Inflammatory macrophage treated with lipopolysaccharide for 1 hour (primary cell): ENCODE measurements around the gene PRKCB.
"Not testable (repeated sequence)": the region's sequence is repeated elsewhere in the genome, so short reads cannot be mapped to it uniquely, and the experiment has no call there.

Experiments
- DNase-seq, 2 donors: peaks; one replicate each; pipeline ENCODE4 v3.0.0-alpha.2; 2020 to 2022

PRKCB gene

DNA sequence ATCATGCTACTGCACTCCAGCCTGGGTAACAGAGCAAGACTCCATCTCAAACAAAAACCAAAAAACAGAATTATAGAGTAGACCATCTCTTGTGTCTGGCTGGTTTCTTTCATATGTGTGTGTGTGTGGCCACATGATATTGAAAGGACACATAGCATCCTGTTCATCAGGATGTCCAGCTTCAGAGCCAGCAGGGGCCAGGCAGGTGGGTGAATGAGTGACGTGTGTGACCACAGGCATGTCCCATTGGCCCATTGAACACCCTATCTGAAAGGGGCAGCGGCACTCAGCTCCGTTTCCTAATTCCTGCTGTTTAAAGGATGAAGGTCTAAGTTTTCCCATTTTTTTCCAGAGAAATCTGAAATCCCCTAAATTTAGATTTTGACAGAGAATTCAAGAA is 174.2 kb downstream of the PRKCB start:
- DNase-seq, result no peak

DNA sequence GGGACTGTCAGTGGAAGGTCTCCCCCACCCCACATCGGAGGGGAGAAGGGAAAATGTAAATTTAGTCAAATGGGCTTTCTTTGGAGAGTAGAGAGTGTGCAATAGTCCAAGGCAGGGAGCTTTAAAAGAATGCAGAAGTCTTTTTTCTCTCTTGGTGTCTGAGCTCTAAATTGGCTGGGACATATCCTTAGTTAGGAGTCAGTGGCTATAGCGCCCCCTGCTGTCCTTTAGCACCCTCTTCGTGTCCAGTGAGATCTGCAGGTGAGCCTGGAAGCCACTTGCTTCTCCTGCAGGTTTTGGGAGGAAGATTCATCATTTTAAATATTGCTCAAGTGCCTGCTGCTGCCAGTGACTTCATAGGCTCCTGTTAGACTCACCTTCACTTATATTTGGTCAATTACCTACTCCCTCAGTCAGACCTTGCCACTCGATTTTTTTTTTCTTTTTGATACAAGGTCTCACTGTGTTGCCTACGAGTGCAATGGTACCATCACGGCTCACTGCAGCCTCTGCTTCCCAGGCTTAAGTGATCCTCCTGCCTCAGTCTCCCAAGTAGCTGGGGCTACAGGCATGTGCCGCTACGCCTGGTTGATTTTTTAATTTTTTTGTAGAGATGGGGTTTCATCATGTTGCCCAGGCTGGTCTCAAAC is 174.8 kb downstream of the PRKCB start:
- peak; percentile 87 to 96 for DNase-seq

DNA sequence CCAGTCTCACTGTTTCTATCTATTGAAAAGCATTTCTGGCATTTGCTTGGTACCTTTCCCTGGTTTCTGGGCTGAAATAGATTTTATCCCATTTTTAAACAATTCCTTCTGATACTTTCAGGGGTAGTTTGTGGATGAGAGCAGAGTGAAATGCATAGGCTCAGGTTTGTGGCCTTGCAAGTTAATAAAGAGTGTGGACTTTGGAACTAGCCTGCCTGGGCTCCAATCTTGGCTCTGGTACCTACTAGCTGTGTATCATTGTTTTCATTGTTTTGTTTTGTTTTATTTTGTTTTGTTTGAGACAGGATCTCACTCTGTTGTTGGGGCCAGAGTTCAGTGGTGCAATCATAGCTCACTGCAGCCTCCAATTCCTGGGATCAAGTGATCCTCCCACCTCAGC is 175.5 kb downstream of the PRKCB start:
- no peak for DNase-seq

DNA sequence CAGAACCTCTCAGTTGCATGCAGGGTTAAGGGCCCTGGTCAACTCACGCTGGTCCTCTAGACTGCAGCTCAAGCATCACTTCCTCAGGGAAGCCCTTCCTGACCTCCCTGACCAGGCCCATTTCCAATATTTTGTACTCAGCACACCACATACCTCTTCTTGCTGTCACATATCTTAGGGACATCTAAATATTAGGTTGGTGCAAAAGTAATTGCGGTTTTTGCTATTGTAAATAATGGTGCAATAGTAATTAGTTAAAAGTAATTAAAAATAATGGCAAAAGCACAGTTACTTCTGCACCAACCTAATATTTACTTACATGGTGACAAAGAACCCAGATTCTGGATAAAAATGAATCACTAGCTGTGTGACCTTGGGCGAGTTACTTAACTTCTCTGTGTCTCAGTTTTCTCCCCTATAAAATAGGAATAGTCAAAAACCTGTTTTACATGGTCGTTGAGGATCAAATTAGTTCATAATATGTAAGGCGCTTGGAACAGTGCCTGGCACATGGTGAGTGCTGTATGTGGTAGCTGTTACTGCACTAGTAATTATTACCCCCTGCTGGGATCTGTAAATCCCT is 177.4 kb downstream of the PRKCB start:
- DNase-seq, result no peak

DNA sequence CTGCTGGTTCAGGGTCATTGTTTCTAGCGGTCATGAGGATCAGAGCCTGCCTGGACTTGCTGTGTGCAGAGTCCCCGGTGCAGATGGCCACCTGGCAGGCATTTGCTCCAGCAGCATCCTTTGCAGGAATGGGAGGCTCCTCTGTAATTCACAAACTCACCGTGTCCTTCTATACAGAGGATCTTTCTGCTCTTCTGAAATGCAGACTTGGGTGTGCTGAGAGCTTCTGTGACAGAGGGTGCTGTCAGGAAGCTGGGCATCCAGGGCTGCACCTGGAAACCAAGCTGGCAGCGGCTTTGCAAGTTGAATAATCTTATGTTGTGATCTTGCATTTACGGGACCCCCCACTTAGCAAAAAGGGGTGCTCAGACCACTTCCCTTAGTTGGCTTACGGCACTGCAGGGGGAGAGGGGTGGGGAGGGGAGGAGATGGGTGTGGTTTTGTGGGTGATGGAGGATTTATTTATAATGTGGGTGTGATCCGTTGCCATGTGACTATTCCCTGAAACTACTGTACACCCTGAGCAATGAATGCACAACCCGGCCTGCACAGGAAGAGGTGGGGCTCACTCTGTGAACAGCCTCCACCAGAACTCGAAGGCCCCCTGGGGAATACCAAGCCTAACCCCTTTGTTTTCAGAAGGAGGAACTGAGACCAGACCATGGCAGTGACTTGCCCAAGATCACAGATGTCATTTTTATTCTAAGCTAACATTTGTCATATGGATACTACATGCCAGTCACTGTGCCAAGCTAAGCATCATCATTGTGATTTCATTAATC is 178.3 kb downstream of the PRKCB start:
- DNase-seq, result peak; percentile 86 to 95

DNA sequence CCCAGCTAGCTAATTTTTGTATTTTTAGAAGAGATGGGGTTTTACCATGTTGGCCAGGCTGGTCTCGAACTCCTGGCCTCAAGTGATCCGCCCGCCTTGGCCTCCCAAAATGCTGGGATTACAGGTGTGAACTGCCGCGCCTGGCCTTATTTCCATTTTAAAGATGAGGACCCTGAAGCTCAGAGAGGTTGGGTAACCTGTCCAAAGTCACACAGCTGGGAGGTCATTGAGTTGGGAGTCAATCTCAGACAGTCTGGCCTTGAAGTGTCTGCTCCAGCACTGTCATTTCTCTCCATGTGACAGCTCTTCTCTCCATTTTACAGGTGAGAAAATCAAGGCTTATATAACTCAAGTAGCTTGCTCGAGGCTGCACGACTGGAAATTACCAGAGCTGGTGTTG is 179.2 kb downstream of the PRKCB start:
- DNase-seq, result not testable (repeated sequence)

DNA sequence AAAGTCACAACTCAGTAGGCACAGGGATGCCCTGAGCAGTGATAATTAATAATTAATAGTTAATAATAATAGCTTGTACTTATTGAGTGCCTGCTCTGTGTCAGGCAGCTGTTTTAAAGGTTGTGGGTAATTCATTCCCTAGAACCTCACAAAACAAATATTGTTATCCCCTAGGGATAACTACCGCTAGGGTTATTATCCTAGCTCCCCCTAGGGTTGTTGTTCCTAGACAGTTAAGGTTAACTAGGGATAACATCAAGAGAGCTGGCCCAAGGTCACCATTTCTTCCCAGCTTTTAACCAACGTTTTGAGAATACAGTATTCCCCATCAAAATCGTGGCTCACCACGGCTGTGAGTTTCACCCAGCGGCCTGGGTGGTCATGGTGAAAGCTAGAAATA is 180.1 kb downstream of the PRKCB start:
- DNase-seq, result no peak

DNA sequence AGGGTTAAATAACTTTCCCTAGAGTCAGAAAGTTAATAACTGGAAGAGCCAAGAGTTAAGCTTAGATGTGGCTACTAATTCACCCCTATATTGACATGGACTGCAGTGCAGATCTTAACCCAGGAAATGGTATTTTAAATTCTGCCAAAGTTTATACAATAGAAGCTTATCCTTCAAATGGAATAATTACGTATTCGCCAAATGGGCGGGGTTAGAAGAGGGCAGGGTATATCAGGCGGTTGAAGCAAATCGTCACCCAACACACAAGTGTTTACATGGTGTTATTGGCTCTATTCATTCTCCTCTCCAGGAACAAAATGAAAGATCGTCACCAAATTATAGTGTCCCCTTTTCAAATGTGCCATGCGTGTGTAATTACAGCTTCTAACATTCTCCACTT is 182.7 kb downstream of the PRKCB start:
- no peak for DNase-seq

DNA sequence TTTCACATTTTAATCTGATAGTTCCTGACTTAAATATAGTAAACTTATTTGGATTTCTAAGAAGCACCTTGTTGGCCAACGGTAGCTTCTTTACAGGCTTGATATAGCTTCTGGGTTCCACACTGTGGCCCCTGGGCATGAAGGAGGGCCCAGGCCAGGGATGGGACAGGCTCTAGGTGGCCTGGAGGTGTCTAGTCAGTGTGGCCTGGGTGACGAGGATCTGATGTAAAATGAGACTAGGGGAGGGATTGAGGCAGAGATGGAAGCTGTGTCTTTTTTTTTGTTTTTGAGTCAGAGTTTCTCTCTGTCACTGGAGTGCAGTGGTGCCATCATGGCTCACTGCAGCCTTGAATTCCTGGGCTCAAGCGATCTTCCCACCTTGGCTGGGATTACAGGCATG is 187.0 kb downstream of the PRKCB start:
- no peak for DNase-seq

DNA sequence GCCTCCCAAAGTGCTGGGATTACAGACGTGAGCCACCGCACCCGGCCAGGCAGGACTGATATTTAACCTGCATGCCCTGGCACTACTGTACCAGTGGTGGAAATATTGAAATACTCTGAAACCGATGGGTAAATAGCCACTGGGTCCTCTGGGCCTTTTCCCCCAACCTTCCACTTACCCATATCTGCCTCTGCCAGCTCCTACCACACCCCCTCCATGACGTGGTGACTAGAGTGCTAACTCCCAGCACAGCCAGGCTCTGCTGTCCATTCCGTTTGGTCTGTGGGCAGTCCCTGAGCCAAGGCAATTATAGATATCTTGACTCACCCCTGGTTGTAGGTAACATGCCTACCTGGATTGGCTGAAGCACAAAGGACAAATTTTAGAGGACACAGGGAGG is 187.8 kb downstream of the PRKCB start:
- no peak for DNase-seq

DNA sequence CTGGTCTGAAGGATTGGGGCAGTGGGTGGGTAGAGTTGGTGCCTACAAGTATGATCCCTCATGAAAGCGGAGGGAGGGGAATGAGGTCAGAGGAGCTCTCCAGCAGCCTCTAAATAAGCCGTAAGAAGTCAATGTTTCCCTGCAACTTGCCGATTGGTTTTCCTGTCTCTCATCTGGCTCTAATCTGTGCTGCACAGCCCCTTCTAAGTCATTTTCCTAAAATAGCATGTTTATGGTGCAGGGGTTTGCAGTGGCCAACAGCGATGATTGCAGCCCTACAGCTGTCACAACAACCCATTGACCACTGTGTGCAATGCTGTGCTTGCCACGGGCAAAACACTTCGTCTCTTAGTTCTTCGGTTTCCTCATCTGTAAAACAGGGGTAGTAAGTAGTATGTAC is 189.2 kb downstream of the PRKCB start:
- no peak for DNase-seq

DNA sequence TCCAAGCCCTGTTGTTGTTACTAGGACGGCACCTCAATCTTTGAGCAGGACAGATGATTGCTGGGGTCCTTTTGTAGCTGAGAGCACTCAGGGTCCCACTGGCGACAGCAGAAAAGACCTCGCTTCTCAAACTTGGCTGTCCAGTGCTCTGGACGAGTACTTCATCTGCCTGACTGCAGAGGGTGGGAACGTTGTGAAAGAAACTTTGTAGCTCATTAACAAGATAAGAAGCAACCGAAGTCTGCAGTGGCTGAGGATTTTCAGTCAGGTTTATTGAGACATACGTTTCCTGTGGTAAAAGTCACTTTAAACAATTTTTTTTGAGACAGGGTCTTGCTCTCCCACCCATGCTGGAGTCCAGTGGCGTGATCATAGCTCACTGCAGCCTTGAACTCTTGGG is 191.7 kb downstream of the PRKCB start:
- no peak for DNase-seq

DNA sequence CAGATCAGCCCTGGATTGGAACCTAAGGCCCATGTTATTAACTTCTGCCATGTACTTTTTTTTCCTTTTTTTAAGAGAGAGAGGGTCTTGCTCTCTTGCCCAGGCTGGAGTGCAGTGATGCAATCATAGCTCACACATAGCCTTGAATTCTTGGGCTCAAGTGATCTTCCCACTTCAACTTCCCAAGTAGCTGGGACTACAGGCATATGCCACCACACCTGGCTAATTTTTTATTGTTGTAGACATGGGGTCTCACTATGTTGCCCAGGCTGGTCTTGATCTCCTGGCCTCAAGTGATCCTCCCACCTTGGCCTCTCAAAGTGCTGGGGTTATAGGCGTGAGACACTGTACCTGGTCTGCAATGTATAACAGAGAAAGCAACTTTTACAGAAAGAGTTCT is 194.1 kb downstream of the PRKCB start:
- not testable (repeated sequence) for DNase-seq

DNA sequence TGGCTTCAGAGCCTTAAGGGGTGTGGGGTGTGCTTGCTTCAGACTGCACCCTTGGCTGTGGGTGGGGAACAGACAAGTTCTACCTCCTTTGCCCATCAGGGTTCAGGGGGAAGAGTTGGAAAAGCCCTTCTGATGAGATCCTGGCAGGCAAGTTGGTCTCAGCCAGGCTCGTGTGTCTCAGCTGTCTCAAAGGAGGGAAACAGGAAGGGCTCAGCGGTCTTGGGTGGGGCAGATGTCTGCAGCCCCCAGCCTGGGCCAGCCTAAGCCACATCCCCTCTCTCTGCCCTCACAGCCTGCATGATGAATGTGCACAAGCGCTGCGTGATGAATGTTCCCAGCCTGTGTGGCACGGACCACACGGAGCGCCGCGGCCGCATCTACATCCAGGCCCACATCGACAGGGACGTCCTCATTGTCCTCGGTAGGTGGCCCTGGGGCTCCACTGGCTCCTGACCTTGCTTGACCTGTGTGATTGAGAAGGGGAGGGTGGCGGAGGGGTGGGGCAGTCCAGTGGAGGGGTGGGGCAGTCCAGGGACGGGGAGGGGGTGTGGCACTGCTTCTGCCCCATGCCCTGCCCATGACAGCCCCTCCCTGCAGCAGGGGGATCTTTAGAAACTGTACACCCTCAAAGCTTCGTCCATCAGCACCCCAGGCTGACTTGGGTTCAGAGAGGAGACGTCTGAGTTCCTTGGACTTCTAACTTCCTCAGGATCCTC is 199.5 kb downstream of the PRKCB start:
- DNase-seq, result peak; percentile 20 to 75

DNA sequence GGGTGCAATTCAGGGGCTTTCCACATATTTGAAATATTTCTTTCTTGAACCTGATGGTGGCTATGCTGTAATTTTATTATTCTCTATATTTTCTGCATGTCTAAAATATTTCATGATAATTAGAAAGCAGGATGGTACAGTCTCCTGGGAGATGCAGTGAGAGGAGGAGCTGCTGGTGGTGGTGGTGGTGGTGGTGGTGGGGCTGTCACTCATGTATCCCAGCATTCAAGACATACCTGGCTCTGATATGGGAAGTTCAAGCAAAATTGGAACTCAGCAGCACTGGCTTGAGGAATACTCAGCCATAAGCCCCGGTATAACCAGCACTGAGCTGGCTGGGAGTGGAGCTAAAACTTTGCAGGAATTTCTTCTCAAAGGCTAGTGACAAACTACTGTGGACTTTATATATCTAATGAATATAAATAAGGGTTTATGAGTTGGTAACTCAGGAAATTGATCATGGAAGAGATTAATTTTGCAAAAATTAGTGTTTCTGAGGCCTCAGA is 200.3 kb downstream of the PRKCB start:
- no peak for DNase-seq

DNA sequence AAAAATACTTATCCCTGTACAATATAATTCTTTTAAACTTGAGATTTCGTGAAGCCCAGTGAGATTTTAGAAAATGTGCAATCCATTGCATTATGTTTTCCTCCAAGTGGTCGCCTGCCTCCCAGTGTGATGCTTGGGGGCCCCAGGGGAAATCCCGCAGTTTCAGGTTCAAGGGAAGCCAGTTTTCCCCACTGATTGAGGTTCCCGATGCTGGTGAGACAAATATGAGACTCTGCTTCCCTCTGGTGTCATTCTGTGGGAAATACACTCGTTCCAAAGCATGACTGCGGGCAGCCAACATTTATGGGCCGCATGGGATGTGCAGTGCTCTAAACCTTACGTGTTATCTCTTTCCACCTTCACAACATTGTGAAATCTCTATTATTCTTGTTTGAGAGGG is 200.8 kb downstream of the PRKCB start:
- peak; percentile 53 to 75 for DNase-seq

DNA sequence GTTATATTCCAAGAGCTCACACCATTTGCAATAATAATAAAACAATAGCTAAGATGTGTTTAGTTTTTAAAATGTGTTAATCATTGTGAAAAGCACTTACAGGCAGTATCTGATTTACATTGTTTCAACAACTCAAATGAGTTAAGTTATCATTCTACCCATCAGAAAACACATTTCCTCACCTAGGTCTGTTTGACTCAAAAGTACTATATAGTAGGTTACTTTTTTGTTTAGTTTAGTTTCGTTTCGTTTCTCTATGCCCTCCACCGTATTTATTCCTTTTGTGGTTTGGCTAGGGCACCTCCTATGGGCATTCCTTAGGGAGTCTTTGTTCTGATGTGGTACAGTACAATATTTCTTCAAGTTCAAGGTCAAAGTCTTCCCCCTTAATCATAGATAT is 201.6 kb downstream of the PRKCB start:
- no peak for DNase-seq

DNA sequence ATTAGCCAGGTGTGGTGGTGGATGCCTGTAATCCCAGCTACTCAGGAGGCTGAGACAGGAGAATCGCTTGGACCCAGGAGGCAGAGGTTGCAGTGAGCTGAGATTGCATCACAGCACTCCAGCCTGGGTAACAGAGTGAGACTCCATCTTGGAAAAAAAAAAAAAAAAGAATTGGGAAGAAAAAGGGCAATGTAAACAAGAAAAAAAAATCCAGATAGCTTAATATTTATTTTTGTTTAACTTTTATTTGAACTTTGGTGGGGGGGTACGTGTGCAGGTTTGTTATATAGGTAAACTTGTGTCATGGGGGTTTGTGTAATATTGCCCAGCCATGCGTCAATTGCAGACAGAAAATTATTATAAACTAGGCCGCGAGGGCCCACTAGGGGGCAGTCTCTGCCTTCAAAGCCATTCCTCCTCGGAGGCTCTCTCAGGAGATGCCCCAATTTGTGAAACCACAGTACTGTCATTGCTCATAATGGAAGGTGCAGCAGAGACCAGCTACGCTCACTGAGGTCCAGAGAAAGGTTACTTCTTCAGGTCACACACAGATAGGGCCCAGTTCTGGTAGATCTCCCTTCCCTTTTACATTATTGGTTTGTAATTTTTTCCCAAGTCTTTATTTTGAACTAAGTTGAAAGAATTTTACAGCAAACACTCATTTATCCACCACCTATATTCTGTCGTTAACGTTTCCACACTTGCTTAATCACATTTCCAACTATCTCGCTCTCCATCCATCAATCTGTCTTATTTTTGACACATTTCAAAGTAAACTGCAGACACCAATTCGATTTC is 206.2 kb downstream of the PRKCB start:
- DNase-seq, result peak; percentile 53 to 87

DNA sequence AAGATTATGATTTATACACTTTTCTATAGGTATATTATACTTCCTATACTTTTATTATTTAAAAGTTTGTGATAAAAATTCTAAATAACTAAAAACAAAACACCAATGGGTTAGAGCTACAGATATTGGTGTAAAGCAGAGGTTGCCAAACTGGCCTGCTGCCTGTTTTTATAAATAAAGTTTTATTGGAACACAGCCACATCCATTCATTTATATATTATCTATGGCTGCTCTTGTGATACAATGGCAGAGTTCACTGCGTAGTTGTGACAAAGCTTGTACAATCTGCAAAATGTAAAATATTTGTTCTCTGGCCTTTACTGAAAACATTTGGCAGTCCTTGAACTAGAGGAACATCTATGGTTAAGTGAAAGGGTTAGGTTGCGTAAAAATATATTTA is 208.7 kb downstream of the PRKCB start:
- no peak for DNase-seq

DNA sequence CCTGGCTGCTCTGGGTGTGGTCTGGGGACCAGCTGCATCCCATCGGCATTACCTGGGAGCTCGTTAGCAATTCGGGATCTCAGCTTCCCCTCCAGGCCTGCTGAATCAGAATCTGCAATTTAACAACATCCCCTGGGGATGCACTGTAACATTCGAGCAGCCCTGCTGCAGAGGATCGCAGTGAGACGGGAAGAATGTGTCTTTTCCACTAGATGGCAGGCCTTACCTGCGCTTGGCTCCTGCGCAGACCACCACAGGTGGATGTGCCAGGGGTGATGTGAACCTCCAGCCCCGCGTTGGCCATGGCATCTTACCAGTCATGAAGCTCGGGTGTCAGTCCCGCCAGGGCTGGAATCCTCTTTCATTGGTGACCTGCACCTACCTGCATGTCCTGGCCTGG is 209.9 kb downstream of the PRKCB start:
- DNase-seq, result no peak

DNA sequence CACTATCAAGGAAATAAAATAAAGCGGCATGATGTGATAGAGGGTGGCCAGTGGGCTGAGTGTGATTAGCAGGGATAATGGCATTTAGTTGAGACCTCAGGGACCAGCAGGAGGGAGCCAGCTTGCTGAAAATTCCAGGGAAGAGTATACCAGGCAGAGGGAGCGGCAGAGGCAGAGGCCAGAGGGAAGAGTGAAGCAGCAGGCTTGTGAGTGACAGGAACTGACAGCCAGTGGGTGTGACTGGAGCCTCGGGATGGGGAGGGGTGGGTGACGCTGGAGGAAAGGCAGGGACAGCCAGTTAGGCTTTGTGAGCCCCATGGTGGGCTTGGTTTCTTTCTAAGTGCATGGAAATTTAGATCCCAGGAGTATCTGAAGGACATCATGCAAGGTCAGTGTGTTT is 210.7 kb downstream of the PRKCB start:
- no peak for DNase-seq

DNA sequence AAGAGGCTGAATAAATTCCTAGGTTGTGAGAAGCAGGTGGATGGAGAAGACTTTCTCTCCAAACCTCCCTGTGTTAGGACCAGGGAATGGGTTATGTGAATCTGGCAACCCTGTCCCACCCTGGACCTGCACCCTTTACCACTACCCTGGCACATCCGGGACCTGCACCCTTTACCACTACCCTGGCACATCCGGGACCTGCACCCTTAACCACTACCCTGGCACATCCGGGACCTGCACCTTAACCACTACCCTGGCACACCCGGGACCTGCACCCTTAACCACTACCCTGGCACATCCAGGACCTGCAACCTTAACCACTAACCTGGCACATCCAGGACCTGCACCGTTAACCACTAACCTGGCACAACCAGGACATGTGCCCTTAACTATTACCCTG is 213.3 kb downstream of the PRKCB start:
- DNase-seq, result no peak

DNA sequence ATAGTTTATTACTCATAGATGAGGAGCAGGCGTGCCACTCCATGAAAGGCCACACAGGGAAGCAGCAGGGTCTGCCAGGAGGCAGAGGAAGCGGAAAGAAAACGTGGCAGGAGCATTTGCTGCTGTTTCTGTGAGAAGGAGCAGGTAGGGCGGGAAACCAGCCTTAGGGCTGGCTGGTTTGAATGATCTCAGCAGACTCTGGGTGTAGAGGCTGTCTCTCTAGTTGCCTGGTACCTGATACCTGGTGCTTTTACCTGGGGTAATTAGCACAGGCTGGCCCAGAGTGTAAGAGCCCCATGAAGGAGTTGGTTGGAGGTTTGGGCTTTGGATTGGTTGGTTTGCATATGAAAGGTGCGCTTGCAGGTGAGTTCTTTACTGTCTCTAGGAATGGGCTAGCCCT is 215.3 kb downstream of the PRKCB start:
- no peak for DNase-seq
